VCaP (cell line): ENCODE data around the gene UBE2K.
"Not testable (repeated sequence)": the region's sequence is repeated elsewhere in the genome, so short reads cannot be mapped to it uniquely, and the experiment has no call there.

Experiments used
- H3K27ac ChIP-seq: fragments of 450-650 bp; 2 replicates; pipeline ENCODE4 v1.5.1; 2017
- CTCF ChIP-seq: fragments of 450-650 bp; conservative IDR thresholded peaks from 2 replicates; pipeline ENCODE4 v1.5.1; 2017; ENCODE audit warnings: mild to moderate bottlenecking, moderate library complexity

Gene UBE2K

GRCh38 chr4:39719804-39720580, 22.1 kb downstream of the UBE2K start:
- TF ChIP-seq CTCF, result no peak

GRCh38 chr4:39721273-39721672, 23.3 kb downstream of the UBE2K start:
- not testable (repeated sequence) for H3K27ac ChIP-seq

More at GRCh38 chr4:39719804-39720580, 22.1 kb downstream of the UBE2K start:
- H3K27ac ChIP-seq, result no peak overlapping the region

- H3K27ac ChIP-seq, result no peak overlapping the region
- no peak for TF ChIP-seq CTCF
Measured at GRCh38 chr4:39721788-39722187, 23.9 kb downstream of the UBE2K start.

GRCh38 chr4:39729557-39729956, 31.6 kb downstream of the UBE2K start:
- no peak for TF ChIP-seq CTCF
- H3K27ac ChIP-seq, result no peak overlapping the region

GRCh38 chr4:39730072-39730471, 32.1 kb downstream of the UBE2K start:
- TF ChIP-seq CTCF, result no peak
- no peak overlapping the region for H3K27ac ChIP-seq

GRCh38 chr4:39731908-39732307, 34.0 kb downstream of the UBE2K start:
- TF ChIP-seq CTCF, result no peak
- no peak overlapping the region for H3K27ac ChIP-seq

GRCh38 chr4:39732728-39733127, 34.8 kb downstream of the UBE2K start:
- no peak overlapping the region for H3K27ac ChIP-seq
- no peak for TF ChIP-seq CTCF

- not testable (repeated sequence) for H3K27ac ChIP-seq
Measured at GRCh38 chr4:39739591-39739990, 41.7 kb downstream of the UBE2K start.
